SK-MEL-5 (cell line): ENCODE data around the gene SAMSN1. TPM values are rescaled to one million over a fixed set of nuclear protein-coding genes. Genes with fewer than 3 reads are reported as not detected.

Experiments used
- DNase-seq: peaks from one replicate; pipeline ENCODE4 v3.0.0-alpha.2; 2016; ENCODE audit warnings: low read depth, low spot score
- in situ Hi-C: cut with HindIII; loops from 2 replicates; pipeline ENCODE4 v1.10.0; 2016; ENCODE audit warnings: low sequenced_read_pairs, high pct_unique_total_duplicates, low pct_unique_long_range_greater_than_20kb
- total RNA-seq: library from RNA; depleted of rRNA; stranded (reverse); fragments of >200 nt; shearing (Covaris generic); gene quantifications from 2 replicates; pipeline ENCODE4 v1.2.3, GENCODE V29; 2014

SAMSN1 gene
- total RNA-seq, 1 experiment from 2014 or later = not detected

- DNase-seq = no peak
- in situ Hi-C loops = no loop called here
These were observed 68.3 kb downstream of the SAMSN1 start for GRCh38 chr21:14477841-14478240.

- in situ Hi-C loops = no loop called here
- no peak for DNase-seq
These were observed 69.0 kb downstream of the SAMSN1 start for GRCh38 chr21:14477133-14477532.

GRCh38 chr21:14474995-14475394 lies 71.1 kb downstream of the SAMSN1 start:
- in situ Hi-C loops = no loop called here
- DNase-seq = no peak

- no peak for DNase-seq
- in situ Hi-C loops = no loop called here
These were observed 76.5 kb downstream of the SAMSN1 start for GRCh38 chr21:14469641-14470040.

GRCh38 chr21:14466715-14467114 lies 79.4 kb downstream of the SAMSN1 start:
- in situ Hi-C loops = no loop called here
- DNase-seq = no peak

- in situ Hi-C loops = no loop called here
- DNase-seq = no peak
These were observed 88.4 kb downstream of the SAMSN1 start for GRCh38 chr21:14457762-14458161.

GRCh38 chr21:14456911-14457310 lies 89.2 kb downstream of the SAMSN1 start:
- in situ Hi-C loops = no loop called here

GRCh38 chr21:14454016-14455009 lies 91.8 kb downstream of the SAMSN1 start:
- DNase-seq = no peak
- in situ Hi-C loops = no loop called here

More at GRCh38 chr21:14456911-14457310, 89.2 kb downstream of the SAMSN1 start:
- no peak for DNase-seq

GRCh38 chr21:14453339-14454015 lies 92.6 kb downstream of the SAMSN1 start:
- in situ Hi-C loops = no loop called here
- DNase-seq = no peak

GRCh38 chr21:14452727-14453241 lies 93.3 kb downstream of the SAMSN1 start:
- in situ Hi-C loops = no loop called here
- no peak for DNase-seq

- DNase-seq = no peak
- in situ Hi-C loops = no loop called here
These were observed 93.9 kb downstream of the SAMSN1 start for GRCh38 chr21:14452031-14452726.

GRCh38 chr21:14451546-14451945 lies 94.6 kb downstream of the SAMSN1 start:
- in situ Hi-C loops = no loop called here
- DNase-seq = no peak

GRCh38 chr21:14448784-14449183 lies 97.3 kb downstream of the SAMSN1 start:
- in situ Hi-C loops = no loop called here
- no peak for DNase-seq

GRCh38 chr21:14438211-14438610 lies 107.9 kb downstream of the SAMSN1 start:
- no peak for DNase-seq
- in situ Hi-C loops = no loop called here

GRCh38 chr21:14435423-14435822 lies 110.7 kb downstream of the SAMSN1 start:
- no peak for DNase-seq
- in situ Hi-C loops = no loop called here
